Testis (tissue), 3 donors: ENCODE results near the gene RCAN2. TPM values are rescaled to one million over a fixed set of nuclear protein-coding genes. Genes with fewer than 3 reads are reported as not detected.

ENCODE experiments used
- DNase-seq: peaks from one replicate; pipeline ENCODE4 v3.0.0-alpha.2; 2019
- H3K27ac ChIP-seq, 2 donors: fragments of 200-600 bp; sonication (generic); one replicate each; pipeline ENCODE4 v1.5.1; 2019
- H3K27me3 ChIP-seq: fragments of 200-600 bp; sonication (generic); one replicate; pipeline ENCODE4 v1.5.1; 2019
- H3K36me3 ChIP-seq: fragments of 200-600 bp; sonication (generic); one replicate; pipeline ENCODE4 v1.5.1; 2017; ENCODE audit warnings: low read depth; ENCODE audit errors: missing control alignments
- H3K4me1 ChIP-seq: fragments of 200-600 bp; sonication (generic); one replicate; pipeline ENCODE4 v1.5.1; 2019
- H3K4me3 ChIP-seq, 2 donors: fragments of 200-600 bp; sonication (generic); one replicate each; pipeline ENCODE4 v1.5.1; 2017 to 2019
- H3K9me3 ChIP-seq: fragments of 200-600 bp; sonication (generic); one replicate; pipeline ENCODE4 v1.5.1; 2017
- POLR2A ChIP-seq: fragments of 450-650 bp; IDR thresholded peaks from one replicate; pipeline ENCODE4 v1.6.1; 2017; ENCODE audit warnings: antibody characterized with exemption, mild to moderate bottlenecking, moderate library complexity
- WGBS, 2 donors: methylation state at CpG; one replicate each; pipeline ENCODE4 v1.1.5; 2018; 5-methylcytosine and 5-hydroxymethylcytosine counted together
- intact Hi-C: fragments of 100-400 bp; cut with DNase I; formaldehyde crosslinking; loops from one replicate; pipeline ENCODE4 v1.15.1; 2023; ENCODE audit warnings: low total_unique reads
- polyA plus RNA-seq: library from polyadenylated mRNA; stranded (reverse); fragments of 350-450 nt; fragmentation: Illumina TruSeq; extraction: RNeasy Lipid Tissue Mini Kit (QIAGEN cat#74804); gene quantifications from one replicate; pipeline ENCODE4 v1.2.3, GENCODE V29; 2014; ENCODE audit warnings: low read depth, low replicate concordance; ENCODE audit not compliant: insufficient read depth
- total RNA-seq, 2 donors: library from RNA; depleted of rRNA; stranded (reverse); fragments of >200 nt; gene quantifications; one replicate each; pipeline ENCODE4 v1.2.3, GENCODE V29; 2016
- TF ChIP-seq, protein P1 (sequence below), 3 experiments: fragments of 450-650 bp in 2 of 3; fragments of 200-600 bp in 1 of 3; sonication (generic) in 1 of 3; IDR thresholded peaks; one replicate each; pipeline ENCODE4 v1.5.1; 2016 to 2019; ENCODE audit warnings: antibody characterized with exemption in 3 of 3, mild to moderate bottlenecking in 2 of 3, moderate library complexity in 1 of 3

RCAN2 gene
- total and polyA plus RNA-seq, 3 donors from 2014 or later: 6.3 to 17.4 (median 7.1) TPM

DNA sequence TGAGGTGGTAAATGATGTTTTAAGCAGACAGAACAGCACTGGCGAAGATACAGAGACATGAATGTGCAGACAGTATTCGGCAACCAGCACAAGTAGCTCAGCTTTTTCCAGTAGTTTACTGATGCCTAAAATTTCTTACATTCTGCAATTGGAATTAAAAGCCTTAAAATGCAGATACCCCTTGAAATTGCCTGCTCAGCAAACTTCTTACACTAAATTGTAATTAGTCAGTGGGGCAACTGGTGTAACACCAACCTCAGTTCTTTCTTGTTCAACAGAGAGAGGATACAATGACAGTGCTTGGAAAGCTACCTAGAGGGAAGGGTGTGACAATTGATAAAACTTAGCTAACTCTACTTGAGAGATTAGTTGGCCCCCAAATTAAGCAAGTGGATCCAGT lies 199.4 kb downstream of the RCAN2 start:
- Histone ChIP-seq H3K36me3 (no peaks in the 10 kb centered on the region), H3K27ac (no peak overlapping the region), H3K27me3 (no peaks in the 10 kb centered on the region), H3K4me3 (no peak overlapping the region), H3K9me3 (no peaks in the 10 kb centered on the region), H3K4me1 (no peaks in the 10 kb centered on the region)
- WGBS, 2 donors: 85 to 86% methylated on average over 2 of the region's 2 CpGs
- TF ChIP-seq POLR2A: no peak
- TF ChIP-seq, protein P1, sequence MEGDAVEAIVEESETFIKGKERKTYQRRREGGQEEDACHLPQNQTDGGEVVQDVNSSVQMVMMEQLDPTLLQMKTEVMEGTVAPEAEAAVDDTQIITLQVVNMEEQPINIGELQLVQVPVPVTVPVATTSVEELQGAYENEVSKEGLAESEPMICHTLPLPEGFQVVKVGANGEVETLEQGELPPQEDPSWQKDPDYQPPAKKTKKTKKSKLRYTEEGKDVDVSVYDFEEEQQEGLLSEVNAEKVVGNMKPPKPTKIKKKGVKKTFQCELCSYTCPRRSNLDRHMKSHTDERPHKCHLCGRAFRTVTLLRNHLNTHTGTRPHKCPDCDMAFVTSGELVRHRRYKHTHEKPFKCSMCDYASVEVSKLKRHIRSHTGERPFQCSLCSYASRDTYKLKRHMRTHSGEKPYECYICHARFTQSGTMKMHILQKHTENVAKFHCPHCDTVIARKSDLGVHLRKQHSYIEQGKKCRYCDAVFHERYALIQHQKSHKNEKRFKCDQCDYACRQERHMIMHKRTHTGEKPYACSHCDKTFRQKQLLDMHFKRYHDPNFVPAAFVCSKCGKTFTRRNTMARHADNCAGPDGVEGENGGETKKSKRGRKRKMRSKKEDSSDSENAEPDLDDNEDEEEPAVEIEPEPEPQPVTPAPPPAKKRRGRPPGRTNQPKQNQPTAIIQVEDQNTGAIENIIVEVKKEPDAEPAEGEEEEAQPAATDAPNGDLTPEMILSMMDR (IDR thresholded peaks at IDR 0.05): no peak
- intact Hi-C loops: no loop called here
- no peak for DNase-seq

DNA sequence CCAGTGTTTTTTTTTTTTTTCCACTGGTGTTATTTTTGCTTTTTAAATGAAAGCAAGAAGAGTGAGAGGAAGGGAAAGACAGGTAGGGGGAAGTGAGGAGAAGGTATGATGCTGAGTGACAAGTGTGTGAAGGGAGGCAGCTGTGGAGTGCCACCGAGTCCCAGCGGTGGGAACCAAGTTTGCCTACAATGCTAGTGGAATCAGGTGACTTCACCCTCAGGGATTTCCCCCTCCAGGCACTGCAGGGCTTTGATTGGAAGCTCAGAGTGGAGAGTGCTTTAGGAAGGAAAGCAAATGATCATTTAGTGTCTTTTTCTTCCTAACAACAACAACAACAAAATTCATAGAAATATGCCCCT lies 200.0 kb downstream of the RCAN2 start:
- Histone ChIP-seq H3K27ac (peak overlapping the region in 1 of 2 donors; percentile 26), H3K4me3 (no peak overlapping the region), H3K36me3 (no peaks in the 10 kb centered on the region), H3K9me3 (no peaks in the 10 kb centered on the region), H3K27me3 (no peaks in the 10 kb centered on the region), H3K4me1 (no peaks in the 10 kb centered on the region)
- 39 to 43% methylated on average over 2 of the region's 2 CpGs for WGBS, 2 donors
- intact Hi-C loops: no loop called here
- DNase-seq: no peak
- no peak for TF ChIP-seq POLR2A
- TF ChIP-seq, protein P1 (IDR thresholded peaks at IDR 0.05): no peak

DNA sequence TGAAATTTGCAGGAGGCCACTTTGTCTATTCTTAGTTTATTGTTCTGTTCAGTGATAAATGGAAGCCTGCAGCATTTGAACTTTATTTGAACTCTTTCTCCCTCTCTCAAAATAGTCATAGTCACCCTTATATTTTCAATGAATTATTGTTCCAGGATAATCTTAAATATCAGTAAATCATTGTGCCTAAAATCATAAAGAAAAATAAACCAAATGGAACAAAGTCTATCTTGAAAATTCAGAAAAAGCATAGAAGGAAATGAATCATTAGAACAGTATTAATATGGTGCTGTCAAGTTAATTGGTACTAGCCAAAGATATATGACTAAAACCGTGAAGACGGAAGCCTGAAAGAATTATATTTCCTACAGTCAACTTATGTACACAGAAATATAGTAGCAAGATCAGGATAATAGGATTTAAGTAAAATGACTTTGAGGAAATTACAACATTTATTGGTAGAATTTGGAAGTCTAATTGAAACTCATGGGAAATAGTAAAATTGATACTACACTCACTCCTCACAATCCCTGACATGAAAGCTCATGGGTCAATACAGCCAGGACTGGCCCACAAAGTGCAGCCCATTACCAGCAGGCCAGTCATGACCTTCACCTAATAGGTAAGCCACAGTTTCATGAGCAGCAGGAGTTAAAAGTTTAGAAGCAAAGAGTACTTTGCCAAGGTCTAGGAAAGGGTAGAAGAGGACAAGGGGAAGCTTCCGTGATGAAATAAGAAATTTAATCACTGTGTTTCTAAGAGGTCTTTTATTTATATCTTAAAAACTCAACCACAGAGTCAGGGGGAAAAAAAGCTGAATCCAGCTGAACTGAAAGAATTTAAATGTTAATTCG lies 200.6 kb downstream of the RCAN2 start:
- intact Hi-C loops: no loop called here
- WGBS, 2 donors: 51 to 52% methylated on average over 4 of the region's 4 CpGs

DNA sequence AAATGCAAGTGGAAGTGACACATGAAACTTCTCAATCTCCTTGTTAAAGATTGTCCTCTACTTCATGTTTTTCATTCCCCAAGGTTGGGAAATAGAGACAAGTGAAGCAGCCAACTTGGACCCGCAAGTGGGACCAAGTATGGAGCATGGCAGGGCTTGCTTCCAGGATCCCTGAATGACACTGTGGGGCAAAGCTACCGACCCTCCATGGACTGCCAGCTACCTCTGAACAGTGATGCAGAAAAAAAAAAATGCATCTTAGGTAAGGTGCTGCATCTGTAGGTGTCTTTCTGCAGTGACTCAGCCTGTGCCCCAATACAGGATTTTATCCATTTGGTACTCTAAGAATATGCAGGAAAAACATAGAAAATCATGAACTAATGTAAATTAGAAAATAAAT lies 201.4 kb downstream of the RCAN2 start:
- Histone ChIP-seq H3K27ac (no peak overlapping the region), H3K27me3 (no peaks in the 10 kb centered on the region), H3K4me3 (no peak overlapping the region), H3K9me3 (no peaks in the 10 kb centered on the region), H3K4me1 (no peaks in the 10 kb centered on the region), H3K36me3 (no peaks in the 10 kb centered on the region)
- WGBS, 2 donors: 84 to 91% methylated on average over 2 of the region's 2 CpGs
- no peak for TF ChIP-seq POLR2A
- TF ChIP-seq, protein P1 (IDR thresholded peaks at IDR 0.05): no peak
- no peak for DNase-seq
- intact Hi-C loops: no loop called here

More for the DNA sequence above, 200.6 kb downstream of the RCAN2 start:
- TF ChIP-seq, protein P1 (IDR thresholded peaks at IDR 0.05): no peak
- TF ChIP-seq POLR2A: no peak
- Histone ChIP-seq H3K36me3 (no peaks in the 10 kb centered on the region), H3K4me3 (no peak overlapping the region), H3K27me3 (no peaks in the 10 kb centered on the region), H3K9me3 (no peaks in the 10 kb centered on the region), H3K4me1 (no peaks in the 10 kb centered on the region), H3K27ac (peak overlapping the region in 1 of 2 donors; percentile 26)
- no peak for DNase-seq

DNA sequence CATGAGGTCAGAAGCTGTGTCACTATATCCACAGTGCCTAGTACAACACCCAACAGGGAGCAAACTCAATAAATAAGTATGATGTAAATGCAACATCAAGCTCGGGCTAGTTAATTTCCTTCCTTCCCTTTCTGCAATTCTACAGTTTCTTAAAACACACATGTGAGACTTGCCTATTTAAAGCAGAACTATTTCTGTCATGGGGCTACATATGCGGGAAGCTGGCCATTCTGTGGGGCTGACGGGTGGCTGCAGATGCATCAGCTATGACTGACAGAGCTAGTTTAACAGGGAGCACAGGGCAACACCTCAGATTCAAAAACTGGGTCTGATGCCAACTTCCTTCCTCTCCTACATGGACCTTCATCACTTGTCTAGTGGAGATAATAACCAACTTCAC lies 202.4 kb downstream of the RCAN2 start:
- H3K4me3 ChIP-seq: no peak overlapping the region
- no peaks in the 10 kb centered on the region for H3K27me3 ChIP-seq
- H3K36me3 ChIP-seq: no peaks in the 10 kb centered on the region
- intact Hi-C loops: no loop called here
- DNase-seq: no peak
- no peak overlapping the region for H3K27ac ChIP-seq
- H3K9me3 ChIP-seq: no peaks in the 10 kb centered on the region
- 82 to 86% methylated on average over 3 of the region's 3 CpGs for WGBS, 2 donors
- TF ChIP-seq POLR2A: no peak
- no peaks in the 10 kb centered on the region for H3K4me1 ChIP-seq
